GM20431 (cell line): ENCODE data around the gene RRP36.

Experiments used
- in situ Hi-C: fragments of 300-500 bp; cut with MseI, MboI; formaldehyde crosslinking; loops from one replicate; pipeline ENCODE4 v1.15.0; 2020; ENCODE audit warnings: low sequenced_read_pairs; ENCODE audit not compliant: unreplicated experiment

RRP36 gene

DNA sequence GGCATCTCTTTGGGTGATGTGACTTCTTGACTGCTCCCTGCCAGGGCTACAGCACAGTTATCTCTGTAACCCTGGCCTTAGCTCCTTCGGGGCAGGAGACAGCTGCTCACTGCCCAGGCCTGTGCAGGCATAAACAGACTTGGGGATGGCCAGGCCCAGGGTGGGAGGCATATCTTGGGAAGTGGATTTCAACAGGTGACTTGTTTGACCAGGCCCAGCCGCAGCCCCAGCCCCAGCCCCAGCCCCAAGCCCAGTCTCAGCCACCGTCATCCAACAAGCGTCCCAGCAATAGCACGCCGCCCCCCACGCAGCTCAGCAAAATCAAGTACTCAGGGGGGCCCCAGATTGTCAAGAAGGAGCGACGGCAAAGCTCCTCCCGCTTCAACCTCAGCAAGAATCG is 15.2 kb upstream of the RRP36 start:
- in situ Hi-C loops: no loop called here

DNA sequence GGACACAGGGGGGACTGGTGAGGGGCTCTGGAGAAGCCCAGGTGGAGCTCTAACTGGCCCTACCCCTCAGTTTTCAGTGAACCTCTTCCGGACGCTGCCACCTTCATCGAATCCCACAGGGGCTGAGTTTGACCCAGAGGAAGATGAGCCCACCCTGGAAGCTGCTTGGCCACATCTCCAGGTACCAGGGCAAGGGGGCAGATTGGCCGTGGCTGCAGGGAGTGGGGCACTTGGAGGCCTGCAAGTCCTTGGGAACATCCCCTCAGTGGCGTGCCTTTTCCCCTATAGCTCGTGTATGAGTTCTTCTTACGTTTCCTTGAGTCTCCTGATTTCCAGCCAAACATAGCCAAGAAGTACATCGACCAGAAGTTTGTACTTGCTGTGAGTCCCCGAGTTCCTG is 14.3 kb upstream of the RRP36 start:
- in situ Hi-C loops: no loop called here

DNA sequence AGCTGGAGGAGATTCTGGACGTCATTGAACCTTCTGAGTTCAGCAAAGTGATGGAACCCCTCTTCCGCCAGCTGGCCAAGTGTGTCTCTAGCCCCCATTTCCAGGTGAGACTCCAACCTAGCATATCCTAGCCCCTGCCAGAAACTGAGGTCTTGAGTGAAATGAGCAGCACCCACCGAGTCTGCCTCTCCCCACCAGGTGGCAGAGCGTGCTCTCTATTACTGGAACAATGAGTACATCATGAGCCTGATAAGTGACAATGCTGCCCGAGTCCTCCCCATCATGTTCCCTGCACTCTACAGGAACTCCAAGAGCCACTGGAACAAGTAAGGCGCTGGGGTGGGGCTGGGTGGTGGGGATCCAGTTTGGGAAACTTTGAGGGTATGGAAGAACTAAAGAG is 12.3 kb upstream of the RRP36 start:
- in situ Hi-C loops: no loop called here

DNA sequence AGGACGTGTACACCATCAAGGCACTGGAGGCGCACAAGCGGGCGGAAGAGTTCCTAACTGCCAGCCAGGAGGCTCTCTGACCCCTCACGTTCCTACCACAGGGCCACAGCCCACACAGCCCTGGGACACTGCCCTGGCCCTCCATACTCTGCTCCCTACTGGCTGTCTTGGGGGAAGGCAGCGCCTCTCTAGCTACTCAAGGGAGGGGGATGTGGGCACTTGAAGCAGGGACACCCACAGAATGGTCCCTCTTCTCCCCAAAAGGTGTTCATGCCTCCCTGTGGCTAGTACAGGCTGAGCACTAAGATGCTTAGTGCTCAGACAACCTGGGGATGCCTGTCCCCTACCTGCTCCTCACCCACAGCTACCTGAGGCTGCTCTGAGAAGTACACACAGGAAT is 10.2 kb upstream of the RRP36 start:
- in situ Hi-C loops: no loop called here

DNA sequence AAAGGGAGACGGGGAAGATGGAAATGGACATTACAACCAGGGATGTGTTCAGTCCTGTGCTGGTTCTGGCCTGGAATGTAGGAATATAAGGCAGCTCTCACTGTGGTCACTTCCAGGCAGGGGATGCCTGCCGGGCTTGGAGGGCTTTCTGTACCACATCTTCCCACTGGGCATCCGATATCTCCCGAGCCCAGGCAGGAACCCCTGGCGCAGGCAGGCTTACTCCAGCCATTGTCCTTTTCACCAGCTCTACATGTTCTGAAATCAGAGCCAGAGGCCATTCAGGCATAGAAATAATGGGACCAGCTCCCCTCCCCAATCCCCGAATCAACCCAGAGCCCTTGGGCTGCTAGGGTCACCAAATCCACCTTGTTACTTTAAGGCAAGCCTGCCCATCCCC is 9.1 kb upstream of the RRP36 start:
- in situ Hi-C loops: no loop called here

DNA sequence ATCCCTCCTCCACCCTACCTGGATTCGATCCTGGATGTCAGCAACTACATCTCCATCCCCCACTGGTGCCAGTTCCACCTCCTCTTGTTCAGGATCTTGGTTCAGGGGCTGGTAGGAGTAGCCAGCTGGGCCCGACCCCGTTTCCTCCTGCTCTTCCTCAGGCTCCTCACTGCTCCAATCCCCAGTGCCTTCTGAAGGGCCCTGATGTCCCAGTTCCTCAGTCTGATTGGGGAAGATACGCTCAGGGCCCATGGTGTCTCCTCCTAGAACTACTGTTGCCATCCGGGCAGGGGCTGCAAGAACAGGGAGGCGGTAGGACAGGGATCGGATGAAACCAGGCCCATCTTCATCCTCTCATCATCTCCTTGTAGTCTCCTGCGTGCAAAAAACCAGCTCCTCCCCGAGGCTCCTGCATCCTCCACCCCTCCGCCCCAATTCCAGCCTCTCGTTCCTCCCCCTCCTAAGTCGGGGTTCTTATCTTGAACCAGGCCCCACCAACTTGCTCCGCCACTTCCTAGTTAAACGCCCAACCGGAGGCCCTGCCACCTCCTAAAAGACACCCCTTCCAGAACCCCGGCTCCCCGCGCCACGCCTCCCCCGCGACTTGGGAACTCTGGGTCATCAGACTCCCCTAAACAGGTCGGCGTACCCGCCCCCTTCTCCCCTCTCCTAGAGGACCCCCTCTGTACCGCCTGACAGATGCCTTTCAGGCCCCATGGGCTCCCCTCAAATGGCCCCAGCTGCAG is 8.2 kb upstream of the RRP36 start:
- in situ Hi-C loops: no loop called here

DNA sequence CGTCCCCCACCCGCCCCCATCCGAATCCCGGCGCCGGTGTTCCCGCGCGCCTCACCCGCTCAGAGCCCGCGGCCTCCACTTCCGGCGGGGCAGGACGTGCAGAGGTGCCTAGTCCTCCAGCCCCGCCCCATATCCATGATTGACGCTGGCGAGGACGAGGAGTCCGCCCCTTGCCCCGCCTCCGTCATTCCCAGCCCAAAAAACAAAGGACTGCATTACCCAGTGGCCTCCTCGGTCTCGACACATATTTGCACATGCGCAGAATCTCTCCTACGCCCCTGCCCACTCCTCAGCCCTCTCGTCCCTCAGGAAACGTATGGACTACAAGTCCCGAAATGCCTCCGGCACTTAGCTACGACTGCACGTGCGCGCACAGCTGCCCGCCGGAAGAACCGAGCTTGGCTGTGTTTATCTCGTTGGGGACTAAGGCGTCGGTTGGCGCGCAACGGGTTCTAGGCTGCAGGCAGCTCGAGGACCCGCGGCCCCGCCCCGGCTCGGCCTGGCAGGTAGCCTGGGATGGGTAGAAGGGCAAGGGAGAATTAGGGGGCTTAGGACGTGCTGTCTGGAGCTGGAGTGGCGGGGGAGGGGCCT is 7.5 kb upstream of the RRP36 start, which contains the start of the genes KLHDC3 and MEA1:
Gene KLHDC3, plus strand, starts transcription at position 407 of the 591 bp plus-strand sequence. CDS start 2,944 bp downstream, outside the sequence.
Gene MEA1, minus strand, starts transcription at position 104 of the 591 bp plus-strand sequence. CDS start 133 bp downstream, outside the sequence.
- in situ Hi-C loops: no loop called here

DNA sequence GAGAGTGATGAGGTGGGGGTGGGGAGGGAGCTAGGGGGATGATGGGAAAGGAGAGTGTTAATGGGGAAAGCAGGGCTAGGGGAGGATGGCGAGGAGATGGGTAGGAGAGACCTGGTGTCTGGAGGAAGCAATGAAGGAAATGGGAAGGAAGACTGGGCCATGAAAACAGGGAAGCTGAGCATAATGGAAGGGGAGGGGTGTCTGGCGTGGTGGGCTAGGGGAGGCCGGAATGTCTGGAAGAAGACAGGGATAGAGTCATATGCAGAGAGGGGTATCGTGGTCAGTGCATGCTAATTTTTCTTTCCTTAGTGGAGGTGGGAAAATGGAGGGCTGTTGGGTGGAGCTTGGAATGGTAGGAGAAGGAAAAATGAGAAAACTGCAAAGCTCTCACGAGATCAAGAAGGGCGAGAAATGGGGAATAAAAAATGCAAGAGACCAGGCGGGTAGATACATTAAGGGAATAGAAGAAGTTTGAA is 7.0 kb upstream of the RRP36 start:
- in situ Hi-C loops: no loop called here

DNA sequence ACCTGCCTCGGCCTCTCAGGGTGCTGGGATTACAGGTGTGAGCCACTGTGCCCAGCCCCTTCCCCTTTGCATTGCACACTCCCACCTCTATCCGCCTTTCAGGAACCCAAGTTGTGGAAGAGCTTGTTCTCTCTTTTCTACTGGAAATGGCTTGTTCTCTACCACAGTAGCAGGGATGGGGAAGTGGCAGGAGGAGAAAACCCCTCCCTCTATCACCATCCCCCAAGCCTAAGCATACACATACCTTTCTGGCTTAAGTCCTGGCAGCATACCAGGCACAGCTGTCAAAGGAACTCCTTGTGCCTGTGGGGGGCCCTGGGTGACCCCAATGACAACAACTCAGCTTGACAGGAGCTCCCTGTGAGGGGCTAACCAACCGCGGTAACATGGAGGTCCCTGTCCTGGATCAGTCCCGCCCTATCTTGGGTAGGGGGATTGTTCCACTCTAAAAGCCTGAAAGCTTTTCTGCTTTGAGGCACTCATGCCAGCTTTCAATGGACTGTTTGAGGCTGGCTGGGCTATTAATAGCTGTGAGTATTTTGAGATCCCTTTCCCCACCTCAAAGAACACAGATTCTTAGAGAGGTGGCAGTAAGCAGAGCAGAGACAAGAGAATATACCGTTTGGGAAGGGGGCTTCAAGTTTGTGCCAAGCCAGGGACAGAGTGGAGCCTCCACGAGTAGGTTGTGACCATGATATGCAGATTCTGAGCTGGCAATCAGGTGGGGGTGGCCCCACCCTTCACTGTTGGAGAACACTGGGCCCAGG is 5.1 kb upstream of the RRP36 start:
- in situ Hi-C loops: no loop called here

DNA sequence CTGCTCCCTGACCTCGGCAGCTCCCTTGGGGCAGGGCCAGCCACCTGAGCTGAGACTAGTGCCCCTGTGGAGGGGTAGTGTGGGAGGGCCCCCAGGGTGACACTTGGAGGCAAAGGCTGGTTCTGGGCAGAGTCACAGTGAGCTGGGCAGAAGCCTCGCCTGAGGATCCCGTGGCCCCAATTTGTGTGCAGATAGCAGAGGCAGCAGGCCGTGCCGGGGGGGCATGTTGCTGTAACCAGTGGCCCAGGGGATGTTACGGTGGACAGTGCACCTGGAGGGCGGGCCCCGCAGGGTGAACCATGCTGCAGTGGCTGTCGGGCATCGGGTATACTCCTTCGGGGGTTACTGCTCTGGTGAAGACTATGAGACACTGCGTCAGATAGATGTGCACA is 4.5 kb upstream of the RRP36 start:
- in situ Hi-C loops: no loop called here

DNA sequence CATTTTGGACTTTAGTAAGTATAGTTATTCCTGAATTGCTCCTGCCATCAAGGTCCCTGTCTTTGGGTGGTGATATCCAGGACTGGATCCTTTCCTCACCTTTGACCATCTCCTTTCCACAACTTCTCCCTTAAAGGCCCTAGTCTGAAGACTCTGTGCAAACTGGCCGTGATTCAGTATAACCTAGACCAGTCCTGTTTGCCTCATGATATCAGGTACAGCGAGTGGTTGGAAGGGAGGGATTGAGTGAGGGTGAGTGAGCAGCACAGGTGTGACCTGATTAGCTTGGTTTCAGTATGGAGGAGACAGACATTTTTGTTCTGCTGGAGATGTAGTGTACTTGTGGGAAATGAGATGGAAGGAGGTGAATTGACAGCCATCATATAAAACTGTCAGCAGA is 2.3 kb upstream of the RRP36 start:
- in situ Hi-C loops: no loop called here

DNA sequence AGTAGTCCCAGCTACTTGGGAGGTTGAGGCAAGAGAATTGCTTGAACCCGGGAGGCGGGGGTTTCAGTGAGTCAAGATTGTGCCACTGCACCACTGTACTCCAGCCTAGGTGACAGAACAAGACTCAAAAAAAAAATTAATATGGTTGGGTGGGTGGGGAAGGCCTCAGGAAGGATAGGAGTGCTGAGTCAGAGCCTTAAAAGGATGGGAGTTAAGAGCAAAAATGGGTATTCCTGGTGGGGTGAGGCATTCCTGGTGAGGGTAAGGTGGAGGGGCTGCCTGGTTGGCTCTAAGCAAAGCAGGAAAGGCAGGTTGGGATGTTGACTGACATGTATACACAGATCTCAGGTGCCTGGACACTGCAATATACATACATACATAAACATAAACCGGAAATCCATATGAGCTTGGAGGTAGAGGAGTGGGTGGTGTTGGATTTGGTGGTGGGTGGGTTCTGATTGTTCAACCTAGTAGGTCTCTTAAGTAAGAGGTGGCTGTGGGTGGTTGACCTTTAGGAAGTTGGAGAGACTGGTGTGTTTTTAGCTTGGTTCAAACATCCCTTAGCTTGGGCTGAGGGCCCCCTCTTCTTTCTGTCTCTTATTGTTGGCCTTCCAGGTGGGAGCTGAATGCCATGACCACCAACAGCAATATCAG is 1.2 kb upstream of the RRP36 start:
- in situ Hi-C loops: no loop called here

DNA sequence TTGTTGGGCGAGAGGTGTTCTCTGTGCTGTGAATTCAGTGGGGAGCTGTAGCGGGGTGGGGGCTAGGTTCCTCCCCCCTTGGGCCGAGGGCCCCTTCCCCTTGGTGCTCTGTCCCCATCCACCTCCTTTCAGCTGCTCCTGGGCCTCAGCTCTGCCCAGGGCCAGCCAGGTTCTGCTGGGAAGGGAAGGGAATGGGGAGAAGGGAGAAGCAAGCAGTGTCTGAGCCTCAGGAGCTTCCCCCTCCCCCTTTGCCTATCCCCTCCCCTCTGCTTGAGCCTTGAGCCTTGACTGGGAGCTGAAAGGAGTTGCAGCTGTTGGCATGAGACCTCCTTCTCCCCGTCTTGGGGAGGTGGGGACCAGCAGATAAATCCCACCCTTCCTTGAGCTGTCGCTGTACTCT is 576 bp upstream of the RRP36 start:
- in situ Hi-C loops: no loop called here

DNA sequence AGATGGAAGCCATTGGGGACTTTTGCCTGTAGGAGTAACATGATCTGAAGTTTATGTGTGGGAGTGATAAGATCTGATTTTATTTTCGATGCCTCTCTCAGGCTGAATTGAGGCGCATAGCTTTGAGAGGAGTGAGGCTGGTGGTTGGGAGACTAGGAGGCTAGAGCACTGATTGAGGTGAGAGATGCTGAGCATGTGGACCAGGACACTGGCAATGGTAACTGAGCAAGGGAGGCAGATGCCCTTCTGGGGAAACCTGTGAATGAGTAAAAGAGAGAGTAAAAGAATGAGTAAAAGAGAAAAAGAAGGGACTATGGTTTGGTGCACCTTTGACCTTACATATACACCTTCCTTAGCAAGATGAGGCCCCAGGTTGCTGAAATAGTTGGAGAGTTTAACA is 3.0 kb downstream of the RRP36 start:
- in situ Hi-C loops: no loop called here

DNA sequence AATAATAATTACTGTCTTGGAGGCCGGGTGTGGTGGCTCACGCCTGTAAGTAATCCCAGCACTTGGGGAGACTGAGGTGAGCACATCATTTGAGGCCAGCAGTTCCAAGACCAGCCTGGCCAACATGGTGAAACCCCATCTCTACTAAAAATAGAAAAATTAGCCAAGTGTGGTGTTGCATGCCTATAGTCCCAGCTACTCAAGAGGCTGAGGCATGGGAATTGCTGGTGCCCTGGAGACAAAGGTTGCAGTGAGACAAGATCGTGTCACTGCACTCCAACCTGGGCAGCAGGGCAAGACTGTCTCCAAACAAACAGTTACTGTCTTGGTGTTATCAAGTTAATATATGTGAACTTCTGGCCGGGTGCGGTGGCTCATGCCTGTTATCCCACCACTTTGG is 4.9 kb downstream of the RRP36 start:
- in situ Hi-C loops: no loop called here

DNA sequence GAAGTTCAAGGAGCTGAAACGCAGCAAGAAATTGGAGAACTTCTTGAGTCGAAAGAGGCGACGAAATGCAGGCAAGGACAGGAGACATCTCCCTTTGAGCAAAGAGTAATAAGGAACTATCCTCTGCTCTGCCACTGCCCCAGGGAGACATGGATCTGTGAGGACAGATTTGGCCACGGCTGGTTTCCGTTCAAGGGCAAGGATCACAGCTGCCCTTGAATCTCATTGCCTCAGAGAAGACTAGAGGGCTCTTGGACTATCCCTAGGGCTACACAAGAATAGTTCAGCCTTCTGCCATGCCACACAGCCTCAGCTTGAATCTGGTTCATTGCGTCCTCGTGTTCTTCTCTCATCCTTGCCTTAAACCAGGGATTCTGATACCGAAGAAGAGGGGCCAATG is 7.7 kb downstream of the RRP36 start:
- in situ Hi-C loops: no loop called here

DNA sequence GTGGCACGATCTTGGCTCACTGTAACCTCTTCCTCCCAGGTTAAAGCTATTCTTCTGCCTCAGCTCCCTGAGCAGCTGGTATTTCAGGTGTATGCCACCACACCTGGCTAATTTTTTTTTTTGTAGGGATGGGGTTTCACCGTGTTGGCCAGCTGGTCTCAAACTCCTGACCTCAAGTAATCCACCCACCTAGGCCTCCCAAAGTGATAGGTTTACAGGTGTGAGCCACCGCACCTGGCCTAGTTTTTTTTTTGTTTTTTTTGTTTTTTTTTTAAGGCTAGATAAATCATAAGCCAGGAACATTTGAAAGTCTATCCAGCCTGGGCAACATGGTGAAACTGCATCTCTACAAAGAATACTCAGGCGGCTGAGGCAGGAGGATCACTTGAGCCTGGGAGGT is 10.9 kb downstream of the RRP36 start:
- in situ Hi-C loops: no loop called here

DNA sequence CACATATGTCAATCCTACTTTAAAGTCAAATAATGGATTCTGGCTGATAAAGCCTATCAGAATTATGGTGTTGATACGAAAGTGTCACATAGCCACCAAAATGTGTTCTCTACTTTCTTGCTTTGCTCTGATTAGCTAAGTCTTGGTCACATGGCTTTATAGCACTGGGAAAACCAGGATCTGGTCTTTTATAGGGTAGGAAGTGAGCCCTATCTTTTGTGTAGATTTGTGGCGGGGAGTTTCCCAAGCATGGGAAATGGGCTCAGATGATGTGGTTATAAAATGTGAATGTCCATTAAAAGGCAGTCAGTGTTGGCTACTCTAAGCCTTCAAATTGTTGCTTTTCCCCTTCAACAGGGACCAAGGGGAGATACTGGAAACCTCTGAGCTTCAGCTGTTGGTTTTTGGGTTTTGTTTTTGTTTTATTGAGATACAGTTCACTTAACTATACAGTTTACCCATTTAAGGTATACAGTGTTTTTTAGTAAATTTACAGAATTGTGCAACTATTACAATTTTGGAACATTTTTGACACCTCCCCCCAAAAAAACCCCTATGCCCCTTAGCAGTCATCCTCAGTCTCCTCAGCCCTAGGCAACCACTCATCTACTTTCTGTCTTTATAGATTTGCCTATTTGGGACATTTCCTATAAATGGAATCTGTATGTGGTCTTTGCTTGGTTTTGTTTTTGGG is 12.2 kb downstream of the RRP36 start:
- in situ Hi-C loops: no loop called here

DNA sequence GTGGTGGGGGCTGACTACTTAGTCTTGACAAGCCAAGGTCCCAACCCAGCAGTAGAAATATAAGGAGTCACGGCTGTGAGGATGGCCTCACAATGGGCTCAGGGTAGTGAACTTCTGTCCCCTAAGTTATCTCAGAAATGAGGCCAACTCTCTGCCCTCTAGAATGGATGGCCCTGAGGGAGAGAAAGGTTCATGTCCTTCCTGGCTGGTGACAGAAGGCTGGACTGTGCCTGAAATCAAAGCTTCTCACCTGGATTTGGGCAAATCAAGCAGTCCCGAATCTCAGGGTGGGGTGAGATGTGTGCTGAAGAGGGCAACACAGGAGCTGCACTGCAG is 12.7 kb downstream of the RRP36 start:
- in situ Hi-C loops: no loop called here
